ENCODE data around the gene CLCN3. TPM values are rescaled to one million over a fixed set of nuclear protein-coding genes. Genes with fewer than 3 reads are reported as not detected.
"Not testable (repeated sequence)": the region's sequence is repeated elsewhere in the genome, so short reads cannot be mapped to it uniquely, and the experiment has no call there.

The CLCN3 gene
- total RNA-seq, 1 donor, result 6.2 TPM

- DNase-seq (ENCODE audit: low read depth in 2 of 3, low spot score in 2 of 3), result no peak
Observed at GRCh38 chr4:169761846-169762245, 141.5 kb downstream of the CLCN3 start.

GRCh38 chr4:169765835-169766234, 145.5 kb downstream of the CLCN3 start:
- no peak for DNase-seq (ENCODE audit: low read depth in 2 of 3, low spot score in 2 of 3)

- no peak for DNase-seq (ENCODE audit: low read depth in 2 of 3, low spot score in 2 of 3)
Observed at GRCh38 chr4:169766741-169767140, 146.4 kb downstream of the CLCN3 start.

GRCh38 chr4:169768385-169768784, 148.0 kb downstream of the CLCN3 start:
- DNase-seq (ENCODE audit: low read depth in 2 of 3, low spot score in 2 of 3), result no peak

GRCh38 chr4:169770416-169770815, 150.0 kb downstream of the CLCN3 start:
- DNase-seq (ENCODE audit: low read depth in 2 of 3, low spot score in 2 of 3), result no peak

GRCh38 chr4:169771556-169772080, 151.2 kb downstream of the CLCN3 start:
- not testable (repeated sequence) for DNase-seq (ENCODE audit: low read depth in 2 of 3, low spot score in 2 of 3)

Other genes starting within 250 kb of the CLCN3 start
- 7.3 TPM for gene NEK1, start 8.0 kb upstream of the CLCN3 start, total RNA-seq
- 6.5 TPM for gene HPF1, start 137.4 kb downstream of the CLCN3 start, total RNA-seq